ENCODE results near the gene TGM5. TPM values are rescaled to one million over a fixed set of nuclear protein-coding genes. Genes with fewer than 3 reads are reported as not detected.

The TGM5 gene
- total RNA-seq, 2 donors from 2014 or later = not detected

Other genes starting within 250 kb of the TGM5 start
- gene UBR1, start 160.9 kb downstream of the TGM5 start, total RNA-seq = 10 to 100 TPM; 30.6 to 70.4 TPM
- 10 to 100 TPM; 22.5 to 51.1 TPM for gene TMEM62, start 133.3 kb downstream of the TGM5 start, total RNA-seq
- 100 to 1,000 TPM in 1 of 2 donors, 10 to 100 TPM in 1; 61.5 to 153 TPM for gene CCNDBP1, start 81.5 kb downstream of the TGM5 start, total RNA-seq
- gene EPB42, start 45.9 kb downstream of the TGM5 start, total RNA-seq = not detected
- gene TGM7, start 35.3 kb upstream of the TGM5 start, total RNA-seq = not detected
- gene LCMT2, start 63.6 kb upstream of the TGM5 start, total RNA-seq = 1 to 10 TPM; 5.3 to 7.7 TPM
- gene ZSCAN29, start 104.1 kb upstream of the TGM5 start, total RNA-seq = 10 to 100 TPM; 13.9 to 19.1 TPM
- 10 to 100 TPM; 18.8 to 36.0 TPM for gene TUBGCP4, start 104.2 kb upstream of the TGM5 start, total RNA-seq
- 10 to 100 TPM; 23.2 to 31.5 TPM for gene TP53BP1, start 226.2 kb upstream of the TGM5 start, total RNA-seq